Lower lobe of right lung (tissue), 2 donors: ENCODE results near the gene COLGALT1. TPM values are rescaled to one million over a fixed set of nuclear protein-coding genes. Genes with fewer than 3 reads are reported as not detected.
"Not testable (repeated sequence)": the region's sequence is repeated elsewhere in the genome, so short reads cannot be mapped to it uniquely, and the experiment has no call there.

Source experiments
- ATAC-seq, 2 donors: fragments of 200-7000 bp; cut with Tn5 transposase; one replicate each; pipeline ENCODE4 v1.9.1; 2020 to 2022; ENCODE audit warnings: mild to moderate bottlenecking in 2 of 2, moderate library complexity in 2 of 2
- DNase-seq: peaks from one replicate; pipeline ENCODE4 v3.0.0-alpha.2; 2020
- H3K27ac ChIP-seq: fragments of 200-600 bp; one replicate; pipeline ENCODE4 v1.8.0; 2022
- H3K27me3 ChIP-seq: fragments of 200-600 bp; one replicate; pipeline ENCODE4 v1.8.0; 2022; ENCODE audit warnings: low read depth
- H3K36me3 ChIP-seq: fragments of 200-600 bp; one replicate; pipeline ENCODE4 v1.8.0; 2022; ENCODE audit warnings: mild to moderate bottlenecking
- H3K4me1 ChIP-seq: fragments of 200-600 bp; one replicate; pipeline ENCODE4 v1.8.0; 2022
- H3K4me3 ChIP-seq: fragments of 200-600 bp; one replicate; pipeline ENCODE4 v1.8.0; 2022; ENCODE audit warnings: mild to moderate bottlenecking
- H3K9me3 ChIP-seq: fragments of 200-600 bp; one replicate; pipeline ENCODE4 v1.8.0; 2022
- intact Hi-C: fragments of 100-400 bp; cut with DNase I; formaldehyde crosslinking; loops from one replicate; pipeline ENCODE4 v1.11.0; 2022
- total RNA-seq: library from RNA; stranded (reverse); fragmentation: NEBNext Ultra II Directional; extraction: Animal tissue kit (Norgen Biotek cat#: 25700); gene quantifications from one replicate; pipeline ENCODE4 v1.2.1, GENCODE V29; 2021
- TF ChIP-seq, protein P1 (sequence below): fragments of 200-600 bp; IDR thresholded peaks from one replicate; pipeline ENCODE4 v1.8.0; 2022; ENCODE audit warnings: antibody characterized with exemption, mild to moderate bottlenecking
- donor health status: DM: no; HTN: yes; CAD: no; lungs with severe emphysema.

COLGALT1 gene
- total RNA-seq, 1 donor from 2014 or later: 142 TPM

DNA sequence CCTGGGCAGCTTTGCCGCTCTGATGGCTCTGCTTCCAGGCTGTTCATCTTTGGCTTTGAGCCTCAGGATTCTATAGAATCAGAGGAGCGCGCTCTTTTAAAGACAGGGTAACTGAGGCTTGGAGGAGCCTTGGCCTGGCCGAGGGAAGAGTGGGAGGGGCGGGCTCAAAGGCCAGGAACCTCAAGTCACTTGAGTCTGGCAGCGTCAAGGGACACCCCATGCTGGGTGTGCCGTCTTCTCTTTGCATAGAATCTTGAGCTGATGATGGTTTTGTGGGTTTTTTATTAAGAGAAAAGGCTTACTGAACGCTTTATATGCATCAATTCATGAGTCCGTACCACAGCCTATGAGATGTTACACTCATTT, 42.9 kb upstream of the COLGALT1 start:
- H3K4me1 ChIP-seq: peaks cover 42% of the 10 kb centered on the region
- peak overlapping the region; percentile 99 for H3K27ac ChIP-seq
- no peaks in the 10 kb centered on the region for H3K27me3 ChIP-seq
- H3K4me3 ChIP-seq: peak overlapping the region; percentile 94
- ATAC-seq: no peak
- peaks cover 2% of the 10 kb centered on the region for H3K9me3 ChIP-seq
- peaks cover 16% of the 10 kb centered on the region for H3K36me3 ChIP-seq
- no peak for DNase-seq
- TF ChIP-seq, protein P1, sequence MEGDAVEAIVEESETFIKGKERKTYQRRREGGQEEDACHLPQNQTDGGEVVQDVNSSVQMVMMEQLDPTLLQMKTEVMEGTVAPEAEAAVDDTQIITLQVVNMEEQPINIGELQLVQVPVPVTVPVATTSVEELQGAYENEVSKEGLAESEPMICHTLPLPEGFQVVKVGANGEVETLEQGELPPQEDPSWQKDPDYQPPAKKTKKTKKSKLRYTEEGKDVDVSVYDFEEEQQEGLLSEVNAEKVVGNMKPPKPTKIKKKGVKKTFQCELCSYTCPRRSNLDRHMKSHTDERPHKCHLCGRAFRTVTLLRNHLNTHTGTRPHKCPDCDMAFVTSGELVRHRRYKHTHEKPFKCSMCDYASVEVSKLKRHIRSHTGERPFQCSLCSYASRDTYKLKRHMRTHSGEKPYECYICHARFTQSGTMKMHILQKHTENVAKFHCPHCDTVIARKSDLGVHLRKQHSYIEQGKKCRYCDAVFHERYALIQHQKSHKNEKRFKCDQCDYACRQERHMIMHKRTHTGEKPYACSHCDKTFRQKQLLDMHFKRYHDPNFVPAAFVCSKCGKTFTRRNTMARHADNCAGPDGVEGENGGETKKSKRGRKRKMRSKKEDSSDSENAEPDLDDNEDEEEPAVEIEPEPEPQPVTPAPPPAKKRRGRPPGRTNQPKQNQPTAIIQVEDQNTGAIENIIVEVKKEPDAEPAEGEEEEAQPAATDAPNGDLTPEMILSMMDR: no peak
- intact Hi-C loops: no loop called here

DNA sequence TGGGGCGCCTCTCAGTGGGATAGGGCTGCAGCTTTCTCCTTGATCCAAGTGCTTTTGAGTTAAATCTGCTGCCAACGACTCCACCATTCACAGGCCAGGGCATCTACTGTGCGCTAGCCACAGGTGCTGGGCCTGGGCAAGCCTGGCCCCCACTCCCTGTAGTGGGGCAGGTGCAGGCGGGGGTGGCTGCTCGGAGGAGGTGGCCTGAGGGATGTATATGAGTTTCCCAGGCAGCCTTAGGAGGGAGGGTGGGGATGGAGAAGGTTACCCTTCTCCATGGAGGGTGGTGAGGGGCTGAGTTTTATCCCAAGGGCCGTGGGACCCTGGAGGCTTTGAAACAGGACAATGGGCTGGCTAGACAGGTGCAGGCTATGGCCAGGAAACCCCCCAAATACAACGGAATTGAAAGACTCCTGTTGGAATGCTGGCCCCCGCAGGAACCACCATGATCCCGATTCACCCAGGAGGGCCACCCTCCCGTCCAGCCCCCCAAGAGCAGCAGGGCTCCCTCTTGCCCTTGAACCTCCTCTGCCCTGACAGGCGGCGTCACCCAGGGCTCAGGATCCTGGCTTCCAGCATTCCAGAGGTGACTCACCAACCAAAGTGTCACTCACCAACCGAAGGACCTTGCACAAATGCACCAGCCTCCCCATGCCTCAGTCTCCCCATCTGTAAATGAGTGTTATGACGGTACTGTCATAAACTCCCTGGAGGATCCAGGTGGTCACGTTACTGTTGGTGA, 39.9 kb upstream of the COLGALT1 start:
- intact Hi-C loops: no loop called here
- H3K4me3 ChIP-seq: no peak overlapping the region
- TF ChIP-seq, protein P1: no peak
- peaks cover 12% of the 10 kb centered on the region for H3K9me3 ChIP-seq
- H3K27ac ChIP-seq: no peak overlapping the region
- DNase-seq: no peak
- H3K4me1 ChIP-seq: peaks cover 17% of the 10 kb centered on the region
- H3K36me3 ChIP-seq: peaks cover 27% of the 10 kb centered on the region
- no peak for ATAC-seq
- no peaks in the 10 kb centered on the region for H3K27me3 ChIP-seq

DNA sequence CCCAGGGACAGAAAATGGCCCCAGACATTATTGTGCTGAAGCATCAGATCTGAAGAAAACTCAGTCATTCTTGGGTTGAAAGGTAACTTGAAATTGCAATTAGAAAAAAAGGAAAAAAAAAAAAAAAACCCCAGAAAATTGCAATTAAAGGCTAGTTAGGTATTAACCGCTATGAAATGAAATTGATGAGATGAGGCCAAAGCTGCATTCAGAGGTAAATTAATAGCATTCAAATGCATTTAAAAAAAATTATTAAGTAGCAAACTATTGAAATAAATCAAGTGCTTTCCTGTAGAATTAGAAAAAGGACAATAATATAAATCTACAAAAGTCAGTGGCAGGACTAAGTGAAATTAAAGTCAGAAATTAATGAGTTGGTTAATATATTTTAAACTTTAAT, 37.6 kb upstream of the COLGALT1 start:
- H3K27me3 ChIP-seq: no peaks in the 10 kb centered on the region
- no peak overlapping the region for H3K4me3 ChIP-seq
- H3K9me3 ChIP-seq: peaks cover 12% of the 10 kb centered on the region
- no peak for ATAC-seq
- TF ChIP-seq, protein P1: no peak
- H3K4me1 ChIP-seq: peaks cover 15% of the 10 kb centered on the region
- no peak overlapping the region for H3K27ac ChIP-seq
- intact Hi-C loops: no loop called here
- DNase-seq: no peak
- H3K36me3 ChIP-seq: peaks cover 34% of the 10 kb centered on the region

DNA sequence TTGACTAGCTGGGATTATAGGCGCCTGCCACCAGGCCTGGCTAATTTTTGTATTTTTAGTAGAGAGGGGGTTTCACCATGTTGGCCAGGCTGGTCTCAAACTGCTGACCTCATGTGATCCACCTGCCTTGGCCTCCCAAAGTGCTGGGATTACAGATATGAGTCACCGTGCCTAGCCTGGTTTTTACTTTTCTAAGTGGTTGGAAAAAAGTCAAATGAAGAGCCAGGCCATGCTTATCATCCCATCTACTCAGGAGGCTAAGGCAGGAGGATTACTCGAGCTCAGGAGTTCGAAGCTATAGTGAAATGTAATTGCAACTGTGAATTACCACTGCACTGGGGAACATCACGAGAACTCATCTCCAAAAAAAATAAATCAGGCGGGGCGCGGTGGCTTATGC, 36.8 kb upstream of the COLGALT1 start:
- Histone ChIP-seq H3K9me3 (peaks cover 12% of the 10 kb centered on the region), H3K4me1 (peaks cover 15% of the 10 kb centered on the region), H3K36me3 (peaks cover 34% of the 10 kb centered on the region)
- H3K27me3 ChIP-seq, H3K4me3 ChIP-seq, intact Hi-C loops, H3K27ac ChIP-seq, ATAC-seq, DNase-seq: not testable (repeated sequence)

DNA sequence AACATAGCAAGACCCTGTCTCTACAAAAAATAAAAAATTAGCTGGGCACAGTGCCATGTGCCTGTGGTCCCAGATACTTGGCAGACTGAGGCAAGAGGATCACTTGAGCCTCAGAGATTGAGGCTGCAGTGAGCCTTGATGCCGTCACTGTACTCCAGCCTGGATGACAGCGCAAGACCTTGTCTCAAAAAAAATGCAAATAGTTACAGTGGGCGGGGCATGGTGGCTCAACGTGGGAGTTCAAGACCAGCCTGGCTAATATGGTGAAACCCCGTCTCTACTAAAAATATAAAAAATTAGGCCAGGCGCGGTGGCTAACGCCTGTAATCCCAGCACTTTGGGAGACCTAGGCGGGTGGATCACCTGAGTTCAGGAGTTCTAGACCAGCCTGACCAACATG, 35.5 kb upstream of the COLGALT1 start:
- Histone ChIP-seq H3K4me1 (peaks cover 22% of the 10 kb centered on the region), H3K36me3 (peaks cover 34% of the 10 kb centered on the region), H3K9me3 (peaks cover 12% of the 10 kb centered on the region), H3K27ac (no peak overlapping the region), H3K4me3 (no peak overlapping the region), H3K27me3 (no peaks in the 10 kb centered on the region)
- intact Hi-C loops: no loop called here
- DNase-seq: no peak
- no peak for ATAC-seq
- TF ChIP-seq, protein P1: no peak

DNA sequence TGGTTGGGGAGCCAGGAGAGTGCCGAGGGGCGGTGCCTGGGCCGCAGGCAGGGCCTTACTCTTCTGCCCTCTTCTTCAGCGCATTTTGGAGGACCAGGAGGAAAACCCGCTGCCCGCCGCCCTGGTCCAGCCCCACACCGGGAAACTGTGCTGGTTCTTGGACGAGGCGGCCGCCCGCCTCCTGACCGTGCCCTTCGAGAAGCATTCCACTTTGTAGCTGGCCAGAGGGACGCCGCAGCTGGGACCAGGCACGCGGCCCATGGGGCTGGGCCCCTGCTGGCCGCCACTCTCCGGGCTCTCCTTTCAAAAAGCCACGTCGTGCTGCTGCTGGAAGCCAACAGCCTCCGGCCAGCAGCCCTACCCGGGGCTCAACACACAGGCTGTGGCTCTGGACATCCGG, 34.6 kb upstream of the COLGALT1 start:
- Histone ChIP-seq H3K4me3 (no peak overlapping the region), H3K27me3 (no peaks in the 10 kb centered on the region), H3K36me3 (peaks cover 34% of the 10 kb centered on the region), H3K9me3 (peaks cover 12% of the 10 kb centered on the region), H3K27ac (no peak overlapping the region), H3K4me1 (peaks cover 22% of the 10 kb centered on the region)
- no peak for DNase-seq
- intact Hi-C loops: no loop called here
- no peak for ATAC-seq
- TF ChIP-seq, protein P1: no peak
